GM18951 (cell line): ENCODE data around the gene MYO15B.

Source experiments
- POLR2A ChIP-seq: IDR thresholded peaks from 4 replicates; pipeline ENCODE4 v1.6.1; 2011; ENCODE audit warnings: mild to moderate bottlenecking; ENCODE audit not compliant: insufficient read length, insufficient read depth; ENCODE audit errors: extremely low read depth
- in situ Hi-C: fragments of 300-500 bp; cut with MboI; formaldehyde crosslinking; loops from one replicate; pipeline ENCODE4 v1.12.0; 2022; ENCODE audit warnings: low sequenced_read_pairs, mixed read lengths, inconsistent platforms; ENCODE audit not compliant: unreplicated experiment

MYO15B gene

DNA sequence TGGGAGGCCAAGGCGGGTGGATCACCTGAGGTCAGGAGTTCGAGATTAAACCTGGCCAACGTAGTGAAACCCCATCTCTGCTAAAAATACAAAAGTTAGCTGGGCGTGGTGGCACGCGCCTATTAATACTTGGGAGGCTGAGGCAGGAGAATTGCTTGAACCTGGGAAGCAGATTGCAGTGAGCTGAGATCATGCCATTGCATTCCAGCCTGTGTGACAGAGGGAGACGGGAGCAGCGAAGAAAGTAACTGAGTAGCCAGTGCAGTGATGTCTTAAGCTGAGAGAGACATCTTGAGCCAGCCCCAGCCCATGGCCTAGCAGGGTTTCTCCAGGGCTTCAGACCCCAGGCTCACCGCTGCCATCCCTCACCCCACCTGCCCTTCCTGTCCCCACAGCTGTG is 35.8 kb downstream of the MYO15B start:
- in situ Hi-C loops = no loop called here
- no peak for TF ChIP-seq POLR2A

DNA sequence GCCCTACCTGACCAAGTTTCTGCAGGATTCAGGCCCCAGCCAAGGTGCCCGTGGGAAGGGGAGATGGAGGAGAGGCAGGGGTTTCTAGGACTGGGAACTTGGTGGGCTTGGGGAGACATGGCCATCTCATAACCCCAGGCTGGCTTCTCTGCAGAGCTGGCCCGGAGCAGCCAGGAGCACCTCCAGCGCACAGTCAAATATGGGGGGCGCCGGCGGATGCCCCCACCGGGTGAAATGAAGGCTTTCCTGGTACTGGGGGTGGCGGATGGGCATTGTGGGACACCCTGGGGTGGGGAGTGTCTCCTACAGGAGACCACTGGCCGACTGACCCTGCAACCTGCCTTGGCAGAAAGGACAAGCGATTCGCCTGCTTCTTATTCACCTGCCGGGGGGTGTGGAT is 36.4 kb downstream of the MYO15B start:
- in situ Hi-C loops = no loop called here
- TF ChIP-seq POLR2A = no peak

- in situ Hi-C loops = no loop called here
- no peak for TF ChIP-seq POLR2A
Measured at GRCh38 chr17:75624714-75625345, 37.2 kb downstream of the MYO15B start.

DNA sequence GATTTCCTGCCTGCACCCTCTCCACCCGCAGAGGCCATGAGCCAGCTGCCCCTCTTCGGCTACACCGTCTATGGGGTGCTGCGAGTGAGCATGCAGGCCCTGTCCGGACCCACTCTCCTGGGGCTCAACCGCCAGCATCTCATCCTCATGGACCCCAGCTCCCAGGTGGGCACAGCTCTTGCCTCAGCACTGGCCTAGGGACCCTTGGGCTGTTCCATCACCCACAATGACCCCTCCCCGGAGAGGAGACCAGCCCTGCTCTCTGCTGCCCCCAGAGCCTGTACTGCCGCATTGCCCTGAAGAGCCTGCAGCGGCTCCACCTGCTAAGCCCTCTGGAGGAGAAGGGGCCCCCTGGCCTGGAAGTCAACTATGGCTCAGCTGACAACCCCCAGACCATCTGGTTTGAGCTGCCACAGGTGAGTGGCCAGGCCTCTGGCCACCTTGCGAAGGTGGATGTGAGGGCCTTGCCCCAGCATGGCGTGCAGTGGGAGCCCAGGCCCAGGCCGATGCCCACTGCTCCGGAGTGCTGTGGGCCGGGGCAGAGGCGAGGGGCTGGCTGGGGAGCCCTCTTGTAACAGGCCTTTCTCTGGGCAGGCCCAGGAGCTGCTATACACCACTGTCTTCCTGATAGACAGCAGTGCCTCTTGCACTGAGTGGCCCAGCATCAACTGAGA is 38.4 kb downstream of the MYO15B start:
- no peak for TF ChIP-seq POLR2A
- in situ Hi-C loops = no loop called here

DNA sequence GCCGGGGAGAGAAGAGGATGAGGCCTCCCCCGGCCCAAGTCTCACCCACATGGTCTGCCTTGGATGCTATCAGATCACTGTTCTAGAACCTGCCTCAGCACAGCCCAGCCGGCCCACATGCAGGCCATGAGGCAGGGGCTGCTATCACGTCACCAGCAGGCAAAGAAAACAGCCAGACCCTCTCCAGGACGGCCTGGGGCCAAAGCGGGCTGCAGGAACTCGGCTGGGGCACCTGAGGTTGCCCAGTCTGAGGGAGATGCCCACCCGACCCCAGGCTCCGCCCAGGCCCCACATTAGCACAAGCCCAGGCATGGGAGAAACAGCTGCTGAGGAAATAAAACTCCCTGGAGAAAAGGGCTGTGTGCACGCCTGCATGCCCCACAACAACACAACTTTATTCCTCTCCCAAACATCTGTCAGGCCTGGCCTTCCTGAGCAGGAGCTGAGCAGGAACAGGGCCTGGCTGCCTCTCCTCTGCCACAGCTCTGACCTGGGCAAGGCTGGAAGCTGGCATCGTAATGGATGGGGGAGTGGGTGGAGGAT is 39.0 kb downstream of the MYO15B start:
- in situ Hi-C loops = no loop called here
- no peak for TF ChIP-seq POLR2A

DNA sequence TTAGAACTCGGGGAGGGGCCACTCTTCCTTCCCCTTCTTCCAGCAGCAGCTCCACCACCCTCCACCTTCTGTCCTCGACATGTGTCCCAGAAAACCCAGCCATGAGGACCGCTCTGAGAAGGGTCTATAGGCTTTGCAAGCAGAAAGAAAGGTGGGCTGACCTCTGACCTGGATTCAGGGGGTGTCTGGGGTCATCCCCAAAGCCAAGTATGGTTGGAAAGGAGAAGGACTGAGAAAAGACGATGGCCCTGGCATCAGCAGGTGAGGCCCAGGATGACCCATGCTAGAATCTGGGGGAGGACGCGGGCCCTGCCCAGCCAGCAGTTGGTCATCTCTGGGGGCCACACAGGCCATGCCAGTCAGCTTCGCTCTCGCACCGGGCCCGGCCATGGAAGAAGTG is 39.5 kb downstream of the MYO15B start:
- in situ Hi-C loops = no loop called here
- no peak for TF ChIP-seq POLR2A

- in situ Hi-C loops = no loop called here
- no peak for TF ChIP-seq POLR2A
Measured at GRCh38 chr17:75628425-75628824, 40.8 kb downstream of the MYO15B start.

- in situ Hi-C loops = no loop called here
- no peak for TF ChIP-seq POLR2A
Measured at GRCh38 chr17:75629157-75629556, 41.6 kb downstream of the MYO15B start.

- in situ Hi-C loops = no loop called here
- TF ChIP-seq POLR2A = no peak
Measured at GRCh38 chr17:75630071-75630917, 42.7 kb downstream of the MYO15B start.

- TF ChIP-seq POLR2A = no peak
- in situ Hi-C loops = no loop called here
Measured at GRCh38 chr17:75631353-75631752, 43.8 kb downstream of the MYO15B start.

DNA sequence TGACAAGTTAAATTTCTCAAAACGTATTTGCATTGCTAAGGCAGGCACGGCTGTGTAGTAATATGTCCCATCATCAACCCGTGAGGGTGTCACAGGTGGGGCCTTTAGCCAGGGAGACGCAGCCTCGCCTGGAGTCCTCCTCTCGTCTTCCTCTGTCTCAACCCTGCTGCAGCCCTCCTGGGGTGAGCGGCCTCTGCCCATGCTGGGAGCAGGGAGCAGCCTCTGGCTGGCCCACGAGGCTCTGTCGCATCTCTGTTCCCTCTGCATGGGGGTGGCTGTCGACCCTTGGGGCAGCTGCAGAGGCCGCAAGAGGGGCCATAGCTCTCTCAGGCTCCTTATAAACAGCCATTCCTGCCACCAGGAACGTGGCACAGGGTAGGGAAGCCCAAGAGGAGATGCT is 44.8 kb downstream of the MYO15B start:
- no peak for TF ChIP-seq POLR2A
- in situ Hi-C loops = no loop called here

DNA sequence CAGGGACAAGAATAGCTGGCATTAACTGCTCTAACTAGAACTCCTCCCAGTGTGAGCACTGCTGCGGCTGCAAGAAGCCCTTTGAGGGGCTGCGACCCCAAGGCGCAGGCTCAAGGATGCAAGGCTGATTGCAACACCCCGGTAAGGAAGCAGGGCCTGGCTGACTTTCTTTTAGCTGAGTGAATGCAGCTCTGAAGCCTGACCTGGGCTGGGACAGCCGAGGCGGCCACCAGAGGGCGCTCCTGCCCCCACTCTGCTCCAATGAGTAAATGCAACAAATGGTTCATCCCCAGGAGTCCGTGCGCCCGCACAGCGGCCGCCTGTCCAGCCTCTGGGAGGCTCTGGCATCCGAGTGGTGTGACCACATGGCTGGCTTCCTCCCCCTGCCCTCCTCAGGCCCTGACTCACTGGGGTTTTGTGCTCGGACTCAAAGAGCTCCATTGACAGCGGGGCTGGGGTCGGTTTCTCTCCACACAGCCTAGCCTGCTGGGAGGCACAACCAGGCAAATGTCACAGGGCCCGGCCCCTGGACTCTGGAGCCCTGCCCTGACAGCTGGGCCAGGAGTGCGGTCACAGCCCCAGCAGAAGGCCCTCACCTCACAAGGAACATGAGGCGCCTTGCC is 45.4 kb downstream of the MYO15B start, which contains the start of gene SMIM5:
TSS of gene SMIM5 (plus strand) at position 572 of the 623 bp plus-strand sequence. CDS start 6,768 bp downstream, outside the sequence.
- TF ChIP-seq POLR2A = no peak
- in situ Hi-C loops = no loop called here
